ENCODE measurements around the gene TWSG1.
"Not testable (repeated sequence)": the region's sequence is repeated elsewhere in the genome, so short reads cannot be mapped to it uniquely, and the experiment has no call there.

Gene TWSG1

DNA sequence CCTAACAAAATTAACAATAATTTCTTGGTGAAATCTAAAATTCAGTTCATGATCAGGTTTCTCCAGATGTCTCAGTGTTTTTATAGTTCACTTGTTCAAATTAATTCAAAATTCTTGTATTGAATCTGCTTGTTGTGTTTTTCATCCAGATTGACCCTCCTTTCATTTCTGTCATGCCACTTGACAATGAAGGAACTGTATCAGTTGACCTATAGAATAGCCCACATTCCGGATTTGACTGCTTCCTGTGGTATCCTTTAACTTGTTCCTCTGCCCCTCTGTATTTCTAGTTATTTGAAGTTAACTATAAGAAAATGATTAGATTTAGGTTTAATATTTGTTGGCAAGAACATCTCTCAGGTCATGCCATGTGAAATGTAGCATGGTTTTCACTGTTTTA is 53.3 kb downstream of the TWSG1 start:
- no peak for ATAC-seq
- peaks cover 14% of the 10 kb centered on the region for H3K9me3 Mint-ChIP-seq
- H3K27me3 Mint-ChIP-seq = no peaks in the 10 kb centered on the region
- no peak for DNase-seq
- no peak overlapping the region for H3K27ac Mint-ChIP-seq
- H3K36me3 Mint-ChIP-seq (ENCODE audit: low read depth) = peaks cover 20% of the 10 kb centered on the region
- H3K4me1 Mint-ChIP-seq = no peaks in the 10 kb centered on the region
- H3K4me3 Mint-ChIP-seq = no peak overlapping the region

DNA sequence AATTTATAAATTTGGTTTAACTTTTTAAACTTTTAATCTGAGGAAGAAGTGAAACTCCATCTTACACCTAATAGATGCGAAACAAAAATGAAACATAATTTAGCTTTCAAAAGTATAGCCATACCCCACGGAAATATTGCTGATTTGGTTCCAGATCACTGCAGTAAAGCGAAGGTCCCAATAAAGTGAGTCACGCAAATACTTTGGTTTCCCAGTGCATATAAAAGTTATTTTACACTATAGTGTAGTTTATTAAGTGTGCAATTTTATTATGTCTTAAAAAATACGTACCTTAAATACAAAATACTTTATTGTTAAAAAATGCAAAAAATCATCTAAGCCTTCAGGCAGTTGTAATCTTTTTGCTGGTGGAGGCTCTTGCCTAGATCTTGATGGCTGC is 55.1 kb downstream of the TWSG1 start:
- H3K27me3 Mint-ChIP-seq = no peaks in the 10 kb centered on the region
- peaks cover 19% of the 10 kb centered on the region for H3K36me3 Mint-ChIP-seq (ENCODE audit: low read depth)
- H3K9me3 Mint-ChIP-seq = peaks cover 14% of the 10 kb centered on the region
- DNase-seq (no peak), ATAC-seq (no peak)
- H3K4me1 Mint-ChIP-seq = no peaks in the 10 kb centered on the region
- no peak overlapping the region for H3K27ac Mint-ChIP-seq
- H3K4me3 Mint-ChIP-seq = no peak overlapping the region

DNA sequence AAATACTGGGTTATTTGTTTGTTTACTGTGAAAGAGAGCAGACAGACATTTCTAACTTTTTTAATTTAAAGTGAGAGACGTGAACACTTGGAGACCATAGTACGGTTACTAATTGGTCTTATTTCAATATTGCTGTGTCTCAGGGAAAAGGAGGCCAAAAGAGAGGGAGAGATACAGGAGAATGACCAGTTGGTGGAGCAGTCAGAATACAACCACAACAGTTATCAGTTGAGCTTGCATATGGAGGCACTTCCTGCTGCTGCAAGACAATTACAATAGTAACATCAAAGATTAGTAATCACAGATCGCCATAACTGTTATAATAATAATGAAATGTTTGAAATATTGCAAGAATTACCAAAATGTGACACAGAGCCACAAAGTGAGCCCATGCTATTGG is 58.2 kb downstream of the TWSG1 start:
- peaks cover 14% of the 10 kb centered on the region for H3K9me3 Mint-ChIP-seq
- no peaks in the 10 kb centered on the region for H3K4me1 Mint-ChIP-seq
- H3K36me3 Mint-ChIP-seq (ENCODE audit: low read depth) = peaks cover 29% of the 10 kb centered on the region
- no peak overlapping the region for H3K4me3 Mint-ChIP-seq
- DNase-seq (no peak), ATAC-seq (no peak)
- H3K27me3 Mint-ChIP-seq = no peaks in the 10 kb centered on the region
- H3K27ac Mint-ChIP-seq = no peak overlapping the region

DNA sequence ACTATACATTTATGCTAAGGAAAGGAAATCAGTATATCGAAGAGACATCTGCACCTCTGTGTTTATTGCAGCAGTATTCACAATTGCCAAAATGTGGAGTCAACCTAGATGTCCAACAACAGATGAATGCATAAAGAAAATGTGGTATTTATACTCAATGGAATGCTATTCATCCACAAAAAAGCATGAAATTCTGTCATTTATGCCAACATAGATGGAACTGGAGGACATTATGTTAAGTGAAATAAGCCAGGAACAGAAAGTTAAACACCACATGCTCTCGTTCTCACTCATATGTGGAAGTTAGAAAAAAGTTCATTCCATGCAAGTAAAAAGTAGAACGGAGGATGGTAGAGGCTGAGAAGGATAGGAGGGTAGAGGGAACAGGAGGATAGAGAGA is 59.5 kb downstream of the TWSG1 start:
- no peak for ATAC-seq
- H3K27me3 Mint-ChIP-seq = no peaks in the 10 kb centered on the region
- H3K27ac Mint-ChIP-seq = no peak overlapping the region
- H3K4me3 Mint-ChIP-seq = no peak overlapping the region
- no peak for DNase-seq
- H3K9me3 Mint-ChIP-seq = peaks cover 14% of the 10 kb centered on the region
- H3K4me1 Mint-ChIP-seq = no peaks in the 10 kb centered on the region
- peaks cover 29% of the 10 kb centered on the region for H3K36me3 Mint-ChIP-seq (ENCODE audit: low read depth)

DNA sequence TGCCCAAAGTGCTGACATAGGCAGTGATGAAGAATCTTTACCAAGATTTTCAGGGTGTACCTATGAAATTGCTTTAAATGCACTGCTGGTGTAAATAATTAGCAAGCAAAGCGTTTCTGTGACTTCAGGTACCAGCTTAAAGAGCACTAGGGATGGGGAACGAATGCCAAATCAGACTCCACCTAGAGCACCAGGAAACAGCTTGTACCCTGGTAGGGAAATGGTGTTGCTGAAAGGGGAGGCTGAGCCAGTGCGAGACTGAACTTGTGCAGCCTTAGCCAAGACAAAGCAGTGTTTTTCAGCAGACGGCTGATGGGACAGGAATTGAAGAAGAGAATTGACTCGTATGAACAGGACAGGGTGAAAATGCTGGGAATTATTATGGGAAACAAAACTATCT is 65.6 kb downstream of the TWSG1 start:
- Mint-ChIP-seq H3K27ac (no peak overlapping the region), H3K4me3 (no peak overlapping the region), H3K27me3 (no peaks in the 10 kb centered on the region), H3K4me1 (peaks cover 7% of the 10 kb centered on the region), H3K36me3 (ENCODE audit: low read depth) (peaks cover 14% of the 10 kb centered on the region), H3K9me3 (no peaks in the 10 kb centered on the region)
- ATAC-seq = no peak
- no peak for DNase-seq

DNA sequence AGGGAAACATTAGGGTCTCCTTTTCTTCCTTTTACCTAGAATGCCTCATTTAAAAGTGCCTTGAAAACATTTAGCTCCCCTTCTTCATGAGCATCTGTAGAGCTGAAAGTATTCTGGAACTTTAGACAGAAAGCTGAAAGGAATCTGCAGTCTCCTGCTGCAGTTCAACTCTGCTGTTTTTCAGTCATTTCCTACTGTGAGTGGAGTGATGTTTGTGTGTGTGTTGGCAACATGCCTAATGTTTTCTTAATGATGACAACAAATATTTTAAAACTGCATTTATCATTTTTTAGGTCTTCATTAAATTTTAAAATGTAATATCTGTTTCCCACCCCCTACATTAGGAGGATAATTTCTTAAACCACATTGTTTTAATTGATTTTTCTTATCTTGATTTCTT is 66.6 kb downstream of the TWSG1 start:
- no peaks in the 10 kb centered on the region for H3K9me3 Mint-ChIP-seq
- H3K27ac Mint-ChIP-seq = no peak overlapping the region
- ATAC-seq = no peak
- H3K4me1 Mint-ChIP-seq = peaks cover 7% of the 10 kb centered on the region
- H3K27me3 Mint-ChIP-seq = no peaks in the 10 kb centered on the region
- H3K4me3 Mint-ChIP-seq = no peak overlapping the region
- DNase-seq = no peak
- H3K36me3 Mint-ChIP-seq (ENCODE audit: low read depth) = peaks cover 11% of the 10 kb centered on the region

DNA sequence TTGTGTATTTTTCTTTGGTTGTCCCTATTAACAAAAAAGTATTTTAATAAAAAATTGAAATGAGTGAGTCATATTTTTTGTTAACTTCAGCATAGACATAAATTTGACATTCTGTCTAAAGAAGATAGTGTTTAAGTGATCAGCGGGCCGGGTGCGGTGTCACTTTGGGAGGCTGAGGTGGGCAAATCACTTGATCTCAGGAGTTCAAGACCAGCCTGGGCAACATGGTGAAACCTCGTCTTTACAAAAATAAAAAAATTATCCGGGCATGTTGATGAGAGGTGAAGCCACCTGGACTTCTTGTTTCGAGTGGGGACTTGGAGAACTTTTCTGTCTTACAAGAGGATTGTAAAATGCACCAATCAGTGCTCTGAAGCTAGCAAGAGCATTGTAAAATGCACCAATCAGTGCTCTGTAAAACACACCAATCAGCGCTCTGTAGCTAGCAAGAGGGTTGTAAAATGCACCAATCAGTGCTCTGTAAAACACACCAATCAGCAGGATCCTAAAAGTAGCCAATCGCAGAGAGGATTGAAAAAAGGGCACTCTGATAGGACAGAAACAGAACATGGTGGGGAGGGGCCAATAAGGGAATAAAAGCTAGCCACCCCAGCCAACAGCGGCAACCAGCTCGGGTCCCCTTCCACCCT is 67.9 kb downstream of the TWSG1 start:
- not testable (repeated sequence) for H3K4me1 Mint-ChIP-seq; DNase-seq; ATAC-seq; H3K4me3 Mint-ChIP-seq; H3K27ac Mint-ChIP-seq; H3K36me3 Mint-ChIP-seq (ENCODE audit: low read depth); H3K27me3 Mint-ChIP-seq; H3K9me3 Mint-ChIP-seq

DNA sequence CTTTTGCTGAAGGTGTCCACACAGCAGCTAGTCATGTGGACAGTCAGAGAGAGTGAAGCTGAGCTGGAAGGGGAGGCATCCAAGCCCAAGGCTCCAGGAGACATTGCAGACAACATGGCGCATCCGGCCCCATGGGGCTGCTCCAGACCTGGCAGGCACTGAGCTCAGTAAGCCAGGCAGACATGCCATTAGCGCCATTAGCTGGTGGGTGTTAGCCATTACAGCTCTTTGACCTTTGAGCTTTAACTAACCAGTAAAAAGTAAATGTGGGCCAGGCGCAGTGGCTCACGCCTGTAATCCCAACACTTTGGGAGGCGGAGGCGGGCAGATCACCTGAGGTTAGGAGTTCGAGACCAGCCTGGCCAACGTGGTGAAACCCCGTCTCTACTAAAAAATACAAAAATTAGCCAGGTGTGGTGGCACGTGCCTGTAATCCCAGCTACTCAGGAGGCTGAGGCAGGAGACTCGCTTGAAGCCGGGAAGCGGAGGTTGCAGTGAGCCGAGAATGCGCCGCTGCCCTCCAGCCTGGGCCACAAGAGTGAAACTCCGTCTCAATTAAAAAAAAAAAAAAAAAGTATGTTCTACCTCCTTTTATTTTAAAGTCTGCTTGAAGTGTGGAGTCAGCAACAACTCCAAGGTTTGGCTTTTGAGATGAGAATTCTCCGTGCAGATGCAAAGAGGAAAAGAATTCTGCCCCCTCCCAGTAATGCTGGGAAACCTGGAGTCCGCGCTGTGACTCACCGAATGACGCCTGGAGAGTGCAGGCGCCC is 69.4 kb downstream of the TWSG1 start:
- DNase-seq = no peak
- Mint-ChIP-seq H3K27ac (no peak overlapping the region), H3K9me3 (no peaks in the 10 kb centered on the region), H3K4me3 (peak overlapping the region; percentile 54), H3K27me3 (peaks cover 2% of the 10 kb centered on the region), H3K4me1 (peaks cover 7% of the 10 kb centered on the region), H3K36me3 (ENCODE audit: low read depth) (peaks cover 3% of the 10 kb centered on the region)
- no peak for ATAC-seq

DNA sequence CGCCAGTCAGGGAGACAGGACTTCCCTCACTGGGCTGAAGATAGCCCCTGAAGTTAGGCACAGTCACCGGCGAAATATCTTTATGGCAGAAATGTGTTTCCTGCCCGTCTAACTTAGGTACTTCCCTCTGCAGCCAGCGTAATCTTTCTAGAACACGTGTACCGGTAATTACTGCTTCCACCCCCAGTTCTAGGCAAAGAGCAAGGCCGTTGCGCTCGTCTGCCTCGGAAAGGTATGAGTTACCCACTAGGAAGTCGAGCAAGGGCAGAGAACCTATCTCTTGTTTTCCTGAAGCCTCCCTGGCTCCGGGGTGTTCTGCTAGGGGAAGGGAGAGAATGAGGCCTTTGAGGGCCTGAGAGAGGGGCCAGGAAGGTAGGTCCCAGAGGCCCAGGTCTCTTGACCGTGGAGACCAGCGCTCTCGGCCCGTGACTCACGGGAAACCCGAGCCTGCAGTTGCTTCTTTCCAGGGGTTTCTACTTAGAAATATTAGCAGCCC is 70.0 kb downstream of the TWSG1 start:
- Mint-ChIP-seq H3K4me1 (peaks cover 7% of the 10 kb centered on the region), H3K4me3 (peak overlapping the region; percentile 54), H3K9me3 (no peaks in the 10 kb centered on the region), H3K36me3 (ENCODE audit: low read depth) (peaks cover 3% of the 10 kb centered on the region), H3K27me3 (peaks cover 2% of the 10 kb centered on the region), H3K27ac (no peak overlapping the region)
- ATAC-seq = peak; percentile 69
- DNase-seq = peak; percentile 6

DNA sequence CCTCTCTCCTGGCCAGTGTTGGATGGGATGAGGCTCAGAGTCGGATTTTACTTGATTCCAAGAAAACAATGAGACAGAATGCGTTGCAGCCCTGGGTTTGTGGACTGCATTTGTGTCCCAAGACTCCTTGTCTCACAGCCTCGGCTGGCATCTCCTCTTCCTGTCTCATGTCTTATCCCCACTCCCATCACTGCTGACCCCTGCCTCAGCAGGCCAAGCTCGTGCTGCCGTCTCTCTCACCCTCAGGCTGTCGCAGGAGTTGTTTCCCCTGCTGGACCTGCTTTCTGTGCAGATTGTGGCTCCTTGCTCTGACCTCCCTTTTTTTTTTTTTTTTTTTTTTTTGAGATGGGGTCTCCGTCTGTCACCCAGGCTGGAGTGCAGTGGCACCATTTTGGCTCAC is 70.6 kb downstream of the TWSG1 start:
- Mint-ChIP-seq H3K9me3 (peaks cover 5% of the 10 kb centered on the region), H3K27ac (no peak overlapping the region), H3K27me3 (peaks cover 2% of the 10 kb centered on the region), H3K4me1 (peaks cover 7% of the 10 kb centered on the region), H3K4me3 (no peak overlapping the region), H3K36me3 (ENCODE audit: low read depth) (peaks cover 3% of the 10 kb centered on the region)
- DNase-seq (no peak), ATAC-seq (no peak)

DNA sequence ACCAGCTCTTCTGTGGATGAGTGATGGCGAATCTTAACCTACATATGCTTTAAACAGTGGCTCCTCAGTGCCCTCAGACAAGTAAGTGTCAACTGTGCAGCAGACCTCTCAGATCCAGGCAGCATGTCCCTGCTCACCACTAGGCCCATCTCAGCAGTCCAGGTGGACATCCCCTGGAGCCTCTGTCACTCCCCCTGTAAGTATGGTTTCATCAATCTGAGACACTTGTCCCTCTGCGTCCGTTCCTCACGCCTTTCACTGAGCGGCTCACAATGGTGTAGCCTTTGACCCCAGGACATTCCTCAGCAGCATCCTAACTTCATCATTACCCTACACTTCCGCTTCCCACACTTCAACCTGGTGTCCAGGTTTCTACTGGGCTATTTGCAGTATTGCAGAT is 71.4 kb downstream of the TWSG1 start:
- Mint-ChIP-seq H3K27ac (no peak overlapping the region), H3K9me3 (peaks cover 5% of the 10 kb centered on the region), H3K4me1 (peaks cover 7% of the 10 kb centered on the region), H3K27me3 (peaks cover 2% of the 10 kb centered on the region), H3K36me3 (ENCODE audit: low read depth) (peaks cover 3% of the 10 kb centered on the region), H3K4me3 (no peak overlapping the region)
- DNase-seq = no peak
- ATAC-seq = no peak

DNA sequence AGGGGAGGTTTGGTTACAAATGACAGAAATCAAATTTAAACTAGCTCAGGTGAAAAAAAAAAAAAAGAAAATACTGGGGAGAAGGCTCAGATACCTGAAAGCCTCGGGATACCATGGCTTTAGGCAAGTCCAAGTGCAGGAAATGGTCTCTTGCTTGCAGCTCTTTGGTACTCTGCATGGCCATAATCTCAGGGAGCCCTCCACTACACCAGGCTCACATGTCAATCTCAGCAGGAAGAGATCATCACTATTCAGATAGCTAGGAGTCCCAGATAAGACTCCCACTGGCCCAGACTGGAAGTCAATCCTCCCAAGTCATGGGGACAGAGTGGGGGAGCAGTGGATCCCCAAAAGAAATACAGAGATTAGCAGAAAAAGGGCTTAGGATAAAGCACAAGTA is 75.9 kb downstream of the TWSG1 start:
- Mint-ChIP-seq H3K27me3 (peaks cover 2% of the 10 kb centered on the region), H3K36me3 (ENCODE audit: low read depth) (no peaks in the 10 kb centered on the region), H3K4me3 (no peak overlapping the region), H3K9me3 (peaks cover 5% of the 10 kb centered on the region), H3K4me1 (no peaks in the 10 kb centered on the region), H3K27ac (no peak overlapping the region)
- ATAC-seq (no peak), DNase-seq (no peak)

DNA sequence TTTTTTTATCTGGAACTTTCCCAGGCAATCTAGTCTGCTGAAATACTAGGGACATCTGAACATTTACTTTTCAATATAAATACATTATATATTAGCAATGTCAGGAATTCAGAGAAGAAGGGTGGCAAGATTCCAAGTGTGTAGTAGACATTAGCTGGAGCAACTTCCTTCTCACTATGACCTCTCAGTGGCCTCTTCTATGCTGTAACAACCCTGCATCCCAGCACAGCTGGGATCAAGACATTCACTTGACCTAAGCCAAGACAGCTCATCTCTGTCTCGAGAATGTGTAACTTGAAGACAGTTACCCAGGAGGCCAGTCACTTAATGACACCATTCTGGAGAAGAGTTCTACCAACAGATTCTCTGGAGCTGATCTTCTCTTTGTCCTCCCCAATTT is 79.0 kb downstream of the TWSG1 start:
- Mint-ChIP-seq H3K9me3 (peaks cover 5% of the 10 kb centered on the region), H3K4me3 (no peak overlapping the region), H3K27ac (no peak overlapping the region), H3K4me1 (no peaks in the 10 kb centered on the region), H3K27me3 (peaks cover 2% of the 10 kb centered on the region), H3K36me3 (ENCODE audit: low read depth) (no peaks in the 10 kb centered on the region)
- ATAC-seq = no peak
- no peak for DNase-seq

DNA sequence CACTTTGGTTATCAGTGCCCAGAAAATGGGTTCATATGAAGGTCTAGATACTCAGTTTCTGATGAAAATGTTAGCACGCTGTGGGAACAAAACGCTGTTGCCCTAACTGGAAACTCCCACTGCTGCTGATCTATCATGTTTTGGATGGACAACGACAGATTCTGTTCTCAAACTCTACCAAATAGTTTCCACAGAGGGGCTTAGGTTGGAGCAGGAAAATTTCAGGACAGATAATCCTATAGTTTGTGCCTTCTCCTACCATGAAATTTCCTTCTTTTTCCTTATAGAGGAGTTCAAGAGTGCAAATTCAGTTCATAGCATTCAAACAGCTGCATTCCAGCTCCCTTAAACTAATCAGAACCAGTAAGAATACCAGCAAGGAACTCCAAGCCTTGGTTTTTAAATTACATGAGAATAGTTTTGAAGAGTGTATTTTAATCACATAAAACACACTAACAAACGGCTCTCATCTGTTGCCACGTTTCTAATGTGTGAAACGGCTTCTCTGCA is 82.0 kb downstream of the TWSG1 start:
- Mint-ChIP-seq H3K9me3 (no peaks in the 10 kb centered on the region), H3K4me3 (no peak overlapping the region), H3K36me3 (ENCODE audit: low read depth) (no peaks in the 10 kb centered on the region), H3K4me1 (no peaks in the 10 kb centered on the region), H3K27me3 (no peaks in the 10 kb centered on the region), H3K27ac (no peak overlapping the region)
- DNase-seq (no peak), ATAC-seq (no peak)

DNA sequence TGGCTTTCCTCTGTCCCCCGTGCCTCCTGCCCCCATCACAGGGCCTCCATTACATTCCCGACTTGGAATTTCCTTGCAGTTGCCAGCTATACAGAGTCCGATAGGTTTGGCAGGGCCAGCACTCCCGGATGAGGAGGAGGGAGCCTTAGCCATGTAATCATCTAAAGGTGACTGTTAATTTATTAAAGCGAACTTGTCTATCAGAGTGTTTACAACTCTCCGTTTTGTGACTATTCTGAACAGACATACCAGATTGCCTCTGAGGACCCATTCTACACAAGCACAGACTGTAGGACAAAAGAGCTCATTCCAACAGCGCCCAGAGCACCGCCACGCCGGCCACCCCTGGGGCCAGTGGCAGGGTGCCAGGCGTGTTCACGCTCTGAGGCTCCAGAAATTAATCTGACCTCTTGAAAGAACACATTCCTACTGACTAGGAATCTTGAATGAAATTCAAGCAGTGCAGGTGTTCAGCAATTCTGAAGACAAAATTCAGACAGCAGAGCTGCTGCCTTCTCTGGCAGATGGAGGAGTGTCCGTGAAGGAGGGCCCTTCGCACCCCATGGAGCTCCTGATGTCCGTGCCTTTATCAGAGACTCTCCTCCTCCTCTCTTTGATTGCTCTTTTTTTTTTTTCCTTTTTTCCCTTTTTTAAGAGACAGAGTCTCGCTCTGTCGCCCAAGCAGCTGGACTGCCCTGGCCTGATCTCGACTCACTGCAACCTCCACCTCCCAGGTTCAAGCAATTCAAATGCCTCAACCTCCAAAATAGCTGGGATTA is 82.7 kb downstream of the TWSG1 start:
- Mint-ChIP-seq H3K27me3 (no peaks in the 10 kb centered on the region), H3K27ac (no peak overlapping the region), H3K9me3 (no peaks in the 10 kb centered on the region), H3K4me1 (no peaks in the 10 kb centered on the region), H3K36me3 (ENCODE audit: low read depth) (no peaks in the 10 kb centered on the region), H3K4me3 (no peak overlapping the region)
- DNase-seq = no peak
- no peak for ATAC-seq

All from activated naive CD8-positive, alpha-beta T cell treated with anti-CD3 and anti-CD28 coated beads, Interleukin-2, amount 50 U/mL, for 24 hours (primary cell).